Esophagus muscularis mucosa (tissue), 2 donors: ENCODE measurements around the gene FXYD2.

ENCODE experiments used
- EP300 ChIP-seq: sonication (generic); formaldehyde crosslinking; IDR thresholded peaks from one replicate; pipeline ENCODE4 v1.6.1; 2017; ENCODE audit warnings: antibody characterized with exemption
- POLR2A ChIP-seq: fragments of 450-650 bp; IDR thresholded peaks from one replicate; pipeline ENCODE4 v1.6.1; 2017; ENCODE audit warnings: antibody characterized with exemption, moderate library complexity, mild to moderate bottlenecking, low read depth

DNA sequence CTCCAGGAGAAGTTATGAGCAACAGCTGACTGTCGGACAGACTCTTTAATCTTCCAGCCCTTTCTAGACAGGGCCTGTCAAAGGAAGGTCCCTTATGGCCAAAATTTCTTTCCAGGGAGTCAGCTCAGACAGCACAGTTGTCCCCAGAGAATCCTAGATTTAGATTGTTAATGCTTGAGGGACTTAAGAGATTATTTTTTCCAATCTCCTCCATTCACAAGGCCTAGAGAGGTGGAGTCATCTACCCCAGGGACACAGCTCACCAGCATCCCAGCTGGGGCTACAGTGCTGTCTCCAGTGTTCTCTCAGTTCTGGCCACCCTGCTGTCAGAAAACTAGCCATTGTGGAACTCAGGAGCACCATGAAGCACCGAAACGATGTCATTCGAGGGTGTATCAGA is 35.3 kb downstream of the FXYD2 start:
- TF ChIP-seq EP300 (no peak), POLR2A (no peak)
